Measurements from ENCODE around the gene LSM12. TPM values are rescaled to one million over a fixed set of nuclear protein-coding genes. Genes with fewer than 3 reads are reported as not detected.
"Not testable (repeated sequence)": the region's sequence is repeated elsewhere in the genome, so short reads cannot be mapped to it uniquely, and the experiment has no call there.

LSM12 gene
- total and polyA plus RNA-seq, 7 experiments from 2014 or later: 29.3 to 72.5 (median 39.9) TPM

- no peaks in the 10 kb centered on the region for H3K9me3 Mint-ChIP-seq
- intact Hi-C loops (cut with micrococcal nuclease): no loop called here
- H3K4me1 ChIP-seq (ENCODE audit: control insufficient read depth in 2 of 2, insufficient read depth in 2 of 2, low read length in 2 of 2): no peaks in the 10 kb centered on the region
- H3K36me3 Mint-ChIP-seq: peaks cover 0 to 5% (median 0%) of the 10 kb centered on the region in 5 donors
- peaks cover 0 to 3% (median 0%) of the 10 kb centered on the region in 3 experiments for H3K36me3 ChIP-seq (ENCODE audit: control insufficient read depth in 2 of 3, insufficient read depth in 3 of 3, low read length in 3 of 3)
- H3K27ac ChIP-seq (ENCODE audit: low read depth, low read length): no peak overlapping the region
- no peak for DNase-seq
- no peaks in the 10 kb centered on the region for H3K27me3 Mint-ChIP-seq
- H3K27ac Mint-ChIP-seq: peak overlapping the region in 1 of 9 donors; percentile 62
- no peaks in the 10 kb centered on the region for H3K27me3 ChIP-seq (ENCODE audit: control insufficient read depth in 2 of 2, insufficient read depth in 2 of 2, low read length in 2 of 2)
- no peak overlapping the region for H3K4me3 Mint-ChIP-seq
- ChIA-PET CTCF (no interaction called here), POLR2A (interaction anchor here (0.6 kb wide), 1 partner anchor 1010 kb away, joined by 3 read pairs; no protein-coding TSS in a partner anchor)
- no peaks in the 10 kb centered on the region for H3K9me3 ChIP-seq (ENCODE audit: control insufficient read depth in 2 of 3, low read length in 3 of 3)
- H3K4me1 Mint-ChIP-seq: no peaks in the 10 kb centered on the region
- no peak for ATAC-seq
- no peak overlapping the region for H3K4me3 ChIP-seq (ENCODE audit: low read length)
Observed at GRCh38 chr17:44023545-44024270, 42.8 kb downstream of the LSM12 start.

- intact Hi-C loops (cut with micrococcal nuclease): no loop called here
- no peak for ATAC-seq
- peaks cover 0 to 5% (median 0%) of the 10 kb centered on the region in 5 donors for H3K36me3 Mint-ChIP-seq
- Histone ChIP-seq H3K9me3 (ENCODE audit: control insufficient read depth in 2 of 3, low read length in 3 of 3) (no peaks in the 10 kb centered on the region), H3K4me3 (ENCODE audit: low read length) (no peak overlapping the region), H3K4me1 (ENCODE audit: control insufficient read depth in 2 of 2, insufficient read depth in 2 of 2, low read length in 2 of 2) (no peaks in the 10 kb centered on the region), H3K36me3 (ENCODE audit: control insufficient read depth in 2 of 3, insufficient read depth in 3 of 3, low read length in 3 of 3) (no peaks in the 10 kb centered on the region), H3K27me3 (ENCODE audit: control insufficient read depth in 2 of 2, insufficient read depth in 2 of 2, low read length in 2 of 2) (no peaks in the 10 kb centered on the region), H3K27ac (ENCODE audit: low read depth, low read length) (no peak overlapping the region)
- POLR2A ChIA-PET: no interaction called here
- H3K9me3 Mint-ChIP-seq: no peaks in the 10 kb centered on the region
- no peak overlapping the region for H3K4me3 Mint-ChIP-seq
- H3K4me1 Mint-ChIP-seq: no peaks in the 10 kb centered on the region
- no peak overlapping the region for H3K27ac Mint-ChIP-seq
- no peaks in the 10 kb centered on the region for H3K27me3 Mint-ChIP-seq
- DNase-seq: no peak
- CTCF ChIA-PET: no interaction called here
Observed at GRCh38 chr17:44022246-44022645, 44.2 kb downstream of the LSM12 start.

GRCh38 chr17:44021227-44021626 is 45.2 kb downstream of the LSM12 start:
- H3K4me3 Mint-ChIP-seq; intact Hi-C loops (cut with micrococcal nuclease); H3K27ac ChIP-seq (ENCODE audit: low read depth, low read length); POLR2A ChIA-PET; H3K4me3 ChIP-seq (ENCODE audit: low read length); H3K4me1 Mint-ChIP-seq; H3K36me3 ChIP-seq (ENCODE audit: control insufficient read depth in 2 of 3, insufficient read depth in 3 of 3, low read length in 3 of 3); H3K36me3 Mint-ChIP-seq; ATAC-seq; DNase-seq; H3K27me3 ChIP-seq (ENCODE audit: control insufficient read depth in 2 of 2, insufficient read depth in 2 of 2, low read length in 2 of 2); H3K27me3 Mint-ChIP-seq; CTCF ChIA-PET; H3K9me3 Mint-ChIP-seq; H3K27ac Mint-ChIP-seq; H3K4me1 ChIP-seq (ENCODE audit: control insufficient read depth in 2 of 2, insufficient read depth in 2 of 2, low read length in 2 of 2); H3K9me3 ChIP-seq (ENCODE audit: control insufficient read depth in 2 of 3, low read length in 3 of 3): not testable (repeated sequence)

GRCh38 chr17:44014437-44015172 is 51.9 kb downstream of the LSM12 start, which contains the start of gene TMEM101:
Gene TMEM101 (minus strand): TSS chr17:44014963. CDS start chr17:44014952, 11 bp downstream.
- peak; percentile 63 to 90 (median 82) for DNase-seq
- intact Hi-C loops (cut with micrococcal nuclease): loop anchor here (1.0 to 10.0 kb wide), 7 partner anchors 8 to 530 kb away; partner anchors contain the start of genes DHX8 (in 2 of the 2), G6PC3 (in 2 of the 2), TMUB2 (in 2 of the 2) and GPATCH8 (in 1 of the 2)
- Mint-ChIP-seq H3K36me3 (peaks cover 3 to 13% (median 9%) of the 10 kb centered on the region in 5 donors), H3K9me3 (peaks cover 0 to 4% (median 0%) of the 10 kb centered on the region in 11 donors), H3K27ac (peak within 1 kb of the TSS; percentile 84 to 99 (median 95)), H3K4me3 (peak within 1 kb of the TSS; percentile 93 to 100 (median 98)), H3K27me3 (peaks cover 0 to under 1% (median 0%) of the 10 kb centered on the region in 5 donors), H3K4me1 (peaks cover 7 to 23% (median 11%) of the 10 kb centered on the region in 7 donors)
- Histone ChIP-seq H3K4me1 (ENCODE audit: control insufficient read depth in 2 of 2, insufficient read depth in 2 of 2, low read length in 2 of 2) (peaks cover 8 to 9% of the 10 kb centered on the region in 2 donors), H3K9me3 (ENCODE audit: control insufficient read depth in 2 of 3, low read length in 3 of 3) (no peaks in the 10 kb centered on the region), H3K27me3 (ENCODE audit: control insufficient read depth in 2 of 2, insufficient read depth in 2 of 2, low read length in 2 of 2) (no peaks in the 10 kb centered on the region), H3K36me3 (ENCODE audit: control insufficient read depth in 2 of 3, insufficient read depth in 3 of 3, low read length in 3 of 3) (peaks cover 0 to 12% (median 0%) of the 10 kb centered on the region in 3 experiments), H3K4me3 (ENCODE audit: low read length) (peak within 1 kb of the TSS; percentile 96), H3K27ac (ENCODE audit: low read depth, low read length) (peak within 1 kb of the TSS; percentile 73)
- ChIA-PET POLR2A (interaction anchor here (0.6 to 1.0 kb wide), 5 partner anchors 14 to 1017 kb away, joined by 3 to 4 read pairs (median 4); partner anchors contain the start of genes RPL27 and TMUB2), CTCF (interaction anchor here (0.9 kb wide), 1 partner anchor 137 kb away, joined by 3 read pairs; no protein-coding TSS in a partner anchor)
- ATAC-seq: peak; percentile 99

- Mint-ChIP-seq H3K36me3 (peaks cover 6 to 13% (median 9%) of the 10 kb centered on the region in 5 donors), H3K27ac (peak overlapping the region in 6 of 9 donors; percentile 84 to 99 (median 96)), H3K4me1 (peaks cover 7 to 23% (median 11%) of the 10 kb centered on the region in 7 donors), H3K9me3 (peaks cover 0 to 4% (median 0%) of the 10 kb centered on the region in 11 donors), H3K4me3 (peak overlapping the region; percentile 93 to 100 (median 98)), H3K27me3 (peaks cover 0 to 6% (median 0%) of the 10 kb centered on the region in 5 donors)
- peaks cover 8 to 9% of the 10 kb centered on the region in 2 donors for H3K4me1 ChIP-seq (ENCODE audit: control insufficient read depth in 2 of 2, insufficient read depth in 2 of 2, low read length in 2 of 2)
- H3K27ac ChIP-seq (ENCODE audit: low read depth, low read length): peak overlapping the region; percentile 73
- ChIA-PET POLR2A (no interaction called here), CTCF (interaction anchor here (0.9 kb wide), 1 partner anchor 136 kb away, joined by 3 read pairs; no protein-coding TSS in a partner anchor)
- H3K36me3 ChIP-seq (ENCODE audit: control insufficient read depth in 2 of 3, insufficient read depth in 3 of 3, low read length in 3 of 3): peaks cover 0 to 12% (median 0%) of the 10 kb centered on the region in 3 experiments
- H3K4me3 ChIP-seq (ENCODE audit: low read length): peak overlapping the region; percentile 96
- H3K9me3 ChIP-seq (ENCODE audit: control insufficient read depth in 2 of 3, low read length in 3 of 3): no peaks in the 10 kb centered on the region
- H3K27me3 ChIP-seq (ENCODE audit: control insufficient read depth in 2 of 2, insufficient read depth in 2 of 2, low read length in 2 of 2): no peaks in the 10 kb centered on the region
- ATAC-seq (no peak), DNase-seq (no peak)
- intact Hi-C loops (cut with micrococcal nuclease): loop anchor here (1.0 to 10.0 kb wide), 7 partner anchors 8 to 529 kb away; partner anchors contain the start of genes DHX8 (in 2 of the 2), G6PC3 (in 2 of the 2), TMUB2 (in 2 of the 2) and GPATCH8 (in 1 of the 2)
Observed at GRCh38 chr17:44014133-44014436, 52.4 kb downstream of the LSM12 start.

- peaks cover 14 to 30% (median 19%) of the 10 kb centered on the region in 7 donors for H3K4me1 Mint-ChIP-seq
- no peak overlapping the region for H3K4me3 ChIP-seq (ENCODE audit: low read length)
- H3K9me3 ChIP-seq (ENCODE audit: control insufficient read depth in 2 of 3, low read length in 3 of 3): no peaks in the 10 kb centered on the region
- no peak overlapping the region for H3K27ac ChIP-seq (ENCODE audit: low read depth, low read length)
- intact Hi-C loops (cut with micrococcal nuclease): loop anchor here (10.0 kb wide), 3 partner anchors 172 to 528 kb away; partner anchors contain the start of genes DHX8 (in 2 of the 2), GPATCH8 (in 1 of the 2) and TMUB2 (in 1 of the 2)
- ChIA-PET CTCF (interaction anchor here (0.6 kb wide), 1 partner anchor 84 kb away, joined by 3 read pairs; no protein-coding TSS in a partner anchor), POLR2A (interaction anchor here (1.4 kb wide), 1 partner anchor 10 kb away, joined by 3 read pairs; no protein-coding TSS in a partner anchor)
- H3K27me3 ChIP-seq (ENCODE audit: control insufficient read depth in 2 of 2, insufficient read depth in 2 of 2, low read length in 2 of 2): no peaks in the 10 kb centered on the region
- no peak for DNase-seq
- H3K36me3 ChIP-seq (ENCODE audit: control insufficient read depth in 2 of 3, insufficient read depth in 3 of 3, low read length in 3 of 3): peaks cover 0 to 12% (median 0%) of the 10 kb centered on the region in 3 experiments
- H3K4me3 Mint-ChIP-seq: peak overlapping the region in 8 of 10 donors; percentile 25 to 95 (median 55)
- H3K27ac Mint-ChIP-seq: no peak overlapping the region
- peaks cover 7 to 13% (median 9%) of the 10 kb centered on the region in 5 donors for H3K36me3 Mint-ChIP-seq
- peaks cover 10 to 18% of the 10 kb centered on the region in 2 donors for H3K4me1 ChIP-seq (ENCODE audit: control insufficient read depth in 2 of 2, insufficient read depth in 2 of 2, low read length in 2 of 2)
- peaks cover 0 to 13% (median 0%) of the 10 kb centered on the region in 5 donors for H3K27me3 Mint-ChIP-seq
- H3K9me3 Mint-ChIP-seq: peaks cover 0 to 4% (median 0%) of the 10 kb centered on the region in 11 donors
- ATAC-seq: no peak
Observed at GRCh38 chr17:44012874-44013273, 53.6 kb downstream of the LSM12 start.
